NCI-H1092 treated with DMSO at 0.1 percent for 48 hours (cell line): Measurements from ENCODE around the gene SPTA1.

Source experiments
- DNase-seq: peaks from one replicate; lab custom pipeline; 2025; lab: John Stamatoyannopoulos, UW

Gene SPTA1

GRCh38 chr1:158570480-158570879 lies 116.0 kb downstream of the SPTA1 start, which contains the start of gene OR6P1:
Gene OR6P1, minus strand, starts transcription at chr1:158570580. Its CDS starts 6,976 bp downstream, at chr1:158563604.
- no peak for DNase-seq

DNA sequence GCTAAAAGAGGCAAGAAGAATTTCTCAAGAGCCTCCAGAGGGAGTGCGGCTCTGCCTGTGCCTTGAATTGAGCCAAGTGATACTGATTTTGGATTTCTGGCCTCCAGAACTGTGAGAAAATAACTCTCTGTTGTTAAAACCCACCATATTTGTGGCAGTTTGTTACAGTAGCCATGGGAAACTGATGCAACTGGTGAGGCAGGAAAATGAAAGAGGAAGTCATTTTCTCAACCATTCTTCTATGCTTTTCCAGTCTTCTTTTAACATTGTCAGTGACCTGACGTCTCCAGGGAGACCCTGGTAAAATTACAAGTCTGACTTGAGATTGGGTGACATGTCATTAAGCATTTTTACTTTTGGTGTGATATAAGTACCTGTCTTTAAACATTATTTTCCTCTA lies 121.9 kb downstream of the SPTA1 start:
- no peak for DNase-seq

DNA sequence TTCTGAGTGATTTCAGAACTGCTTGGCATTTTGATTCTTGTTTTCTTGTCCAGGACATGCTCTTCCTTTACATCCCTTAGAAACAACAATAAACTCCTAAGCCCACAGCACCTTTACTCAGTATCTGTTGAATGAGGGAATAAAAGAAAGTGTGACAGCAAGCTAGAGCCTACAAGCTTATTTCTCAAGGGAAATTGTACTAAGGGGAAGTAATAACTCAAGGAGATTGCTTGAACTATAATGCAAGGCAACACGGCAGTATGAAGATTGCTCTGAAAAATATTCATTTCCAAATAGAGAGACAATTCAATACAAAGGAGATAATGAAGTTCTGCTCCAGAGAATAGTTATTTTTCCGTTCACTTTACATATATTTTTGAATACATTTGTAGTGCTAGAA lies 122.7 kb downstream of the SPTA1 start:
- no peak for DNase-seq
